Raji (cell line): ENCODE data around the gene NEUROG2.

Experiments
- POLR2A ChIP-seq: IDR thresholded peaks from 2 replicates; pipeline ENCODE4 v1.6.1; 2011; ENCODE audit warnings: low read depth, low read length, control low read depth; ENCODE audit not compliant: insufficient read depth

NEUROG2 gene

GRCh38 chr4:112516066-112516470, at the start of gene NEUROG2:
TSS of gene NEUROG2 (minus strand) at chr4:112516180. CDS start at chr4:112515475, 705 bp downstream.
- TF ChIP-seq POLR2A, result no peak

GRCh38 chr4:112564706-112565270, 48.8 kb upstream of the NEUROG2 start:
- no peak for TF ChIP-seq POLR2A

GRCh38 chr4:112563431-112564200, 47.6 kb upstream of the NEUROG2 start:
- no peak for TF ChIP-seq POLR2A

GRCh38 chr4:112562254-112562879, 46.4 kb upstream of the NEUROG2 start:
- no peak for TF ChIP-seq POLR2A

GRCh38 chr4:112560084-112560483, 44.1 kb upstream of the NEUROG2 start:
- TF ChIP-seq POLR2A, result no peak

GRCh38 chr4:112559053-112559452, 43.1 kb upstream of the NEUROG2 start:
- no peak for TF ChIP-seq POLR2A

GRCh38 chr4:112557676-112558411, 41.9 kb upstream of the NEUROG2 start:
- no peak for TF ChIP-seq POLR2A

GRCh38 chr4:112552668-112553067, 36.7 kb upstream of the NEUROG2 start:
- no peak for TF ChIP-seq POLR2A

GRCh38 chr4:112550728-112551127, 34.7 kb upstream of the NEUROG2 start:
- TF ChIP-seq POLR2A, result no peak

- TF ChIP-seq POLR2A, result no peak
These were observed 30.5 kb upstream of the NEUROG2 start for GRCh38 chr4:112546476-112546875.

- TF ChIP-seq POLR2A, result no peak
These were observed 29.4 kb upstream of the NEUROG2 start for GRCh38 chr4:112545346-112545745.

- no peak for TF ChIP-seq POLR2A
These were observed 24.7 kb upstream of the NEUROG2 start for GRCh38 chr4:112540695-112541094.

GRCh38 chr4:112536123-112536522, 20.1 kb upstream of the NEUROG2 start:
- TF ChIP-seq POLR2A, result no peak

GRCh38 chr4:112532267-112532666, 16.3 kb upstream of the NEUROG2 start:
- TF ChIP-seq POLR2A, result no peak

GRCh38 chr4:112531146-112531545, 15.2 kb upstream of the NEUROG2 start:
- no peak for TF ChIP-seq POLR2A
